ENCODE measurements around the gene TTLL9.

The TTLL9 gene

DNA sequence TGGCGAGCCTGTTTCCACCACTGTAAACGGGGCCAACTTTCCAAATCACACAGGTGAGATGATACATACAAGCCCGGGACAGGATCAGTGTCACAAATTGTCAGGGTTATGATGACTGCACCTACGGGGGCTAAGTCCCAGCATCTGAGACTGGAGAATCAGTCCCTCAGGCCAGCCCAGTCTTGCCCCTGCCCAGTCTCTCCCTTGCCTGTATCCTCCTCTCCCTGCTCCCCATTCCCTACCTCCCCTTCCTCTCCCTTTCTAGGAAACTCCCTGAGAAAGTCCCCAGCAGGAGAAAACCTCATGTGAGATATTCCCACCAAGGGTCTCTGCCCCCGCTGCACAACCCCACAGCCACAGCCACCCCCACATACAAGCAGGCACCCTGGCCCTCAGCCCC, 26.6 kb upstream of the TTLL9 start:
- Mint-ChIP-seq H3K4me1 (ENCODE audit: low read depth) (no peaks in the 10 kb centered on the region), H3K27me3 (ENCODE audit: low read depth) (no peaks in the 10 kb centered on the region), H3K9me3 (no peaks in the 10 kb centered on the region), H3K4me3 (no peak overlapping the region), H3K36me3 (ENCODE audit: low read depth) (no peaks in the 10 kb centered on the region), H3K27ac (no peak overlapping the region)

DNA sequence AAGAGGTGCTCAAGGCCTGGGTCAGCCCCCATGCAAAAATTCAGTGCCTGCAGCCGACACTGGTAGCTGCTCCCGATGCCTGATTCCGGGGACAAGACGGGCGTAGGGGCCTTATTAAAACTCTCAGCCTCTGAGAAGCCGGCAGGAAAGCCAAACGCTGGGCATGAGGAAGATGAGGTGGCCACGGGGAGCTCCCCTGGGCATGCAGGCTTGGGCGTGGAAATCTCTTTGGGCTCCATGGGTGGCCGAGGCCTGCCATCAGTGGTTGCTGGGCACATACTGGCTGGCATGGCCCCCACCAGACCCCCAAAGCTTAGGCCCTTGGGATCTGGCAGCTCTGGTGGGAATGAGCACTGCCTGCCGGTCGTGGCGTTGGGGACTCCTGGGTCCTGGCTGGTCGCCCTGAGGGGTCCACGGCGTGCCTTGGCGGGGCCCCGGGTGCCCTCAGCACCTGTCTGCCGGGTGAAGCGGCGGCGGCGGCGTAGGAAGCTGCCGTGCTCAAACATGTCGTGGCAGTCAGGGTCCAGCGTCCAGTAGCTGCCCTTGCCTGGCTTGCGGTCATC, 25.6 kb upstream of the TTLL9 start:
- no peaks in the 10 kb centered on the region for H3K4me1 Mint-ChIP-seq (ENCODE audit: low read depth)
- no peak overlapping the region for H3K4me3 Mint-ChIP-seq
- no peaks in the 10 kb centered on the region for H3K27me3 Mint-ChIP-seq (ENCODE audit: low read depth)
- H3K36me3 Mint-ChIP-seq (ENCODE audit: low read depth): no peaks in the 10 kb centered on the region
- H3K9me3 Mint-ChIP-seq: no peaks in the 10 kb centered on the region
- H3K27ac Mint-ChIP-seq: no peak overlapping the region

DNA sequence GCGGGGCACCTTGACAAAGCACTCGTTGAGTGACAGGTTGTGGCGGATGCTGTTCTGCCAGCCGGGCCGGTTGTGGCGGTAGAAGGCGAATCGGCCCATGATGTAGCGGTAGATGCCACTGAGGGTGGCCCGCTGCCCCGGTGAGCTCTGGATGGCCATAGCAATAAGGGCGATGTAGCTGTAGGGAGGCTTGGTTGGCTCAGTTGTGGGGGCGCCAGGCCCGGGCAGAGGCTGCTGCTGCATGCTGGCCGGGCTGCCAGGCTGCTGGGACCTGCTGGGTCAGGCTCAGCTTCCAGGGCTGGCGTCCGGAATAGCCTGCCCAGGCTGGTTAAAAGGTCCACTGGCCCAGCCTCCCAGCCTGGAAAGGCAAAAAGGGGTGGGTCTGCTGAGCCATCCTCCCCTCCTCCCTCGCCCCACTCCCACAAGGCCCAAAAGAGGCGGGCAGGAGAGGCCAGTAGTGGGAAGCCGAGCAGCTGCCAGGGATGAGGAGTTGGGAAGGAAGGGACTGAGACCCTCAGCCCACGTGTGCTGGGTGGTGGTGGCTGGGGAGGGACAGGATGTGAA, 25.1 kb upstream of the TTLL9 start, which contains the start of gene FOXS1:
Gene FOXS1 (minus strand): TSS at position 305 of the 564 bp plus-strand sequence. CDS start 62 bp downstream, at position 243.
- no peaks in the 10 kb centered on the region for H3K27me3 Mint-ChIP-seq (ENCODE audit: low read depth)
- no peak within 1 kb of the TSS for H3K4me3 Mint-ChIP-seq
- no peaks in the 10 kb centered on the region for H3K36me3 Mint-ChIP-seq (ENCODE audit: low read depth)
- H3K4me1 Mint-ChIP-seq (ENCODE audit: low read depth): no peaks in the 10 kb centered on the region
- no peak within 1 kb of the TSS for H3K27ac Mint-ChIP-seq
- no peaks in the 10 kb centered on the region for H3K9me3 Mint-ChIP-seq

DNA sequence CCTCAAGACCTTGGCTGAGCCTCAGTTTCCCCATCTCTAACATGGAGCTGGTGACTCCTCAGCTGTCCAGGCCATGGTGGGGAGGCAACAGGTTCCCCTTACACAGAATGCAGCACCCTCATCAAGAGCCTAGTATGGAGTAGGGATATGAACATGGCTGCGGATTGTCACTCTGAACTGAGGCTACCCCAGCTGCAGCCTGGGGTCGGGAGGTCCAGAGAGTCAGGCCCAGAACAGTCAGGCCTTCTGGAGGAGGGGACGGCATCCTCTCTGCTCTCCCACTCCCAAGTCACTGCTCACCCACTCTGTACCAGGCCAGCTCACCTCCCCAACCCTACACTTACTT, 23.7 kb upstream of the TTLL9 start:
- Mint-ChIP-seq H3K9me3 (no peaks in the 10 kb centered on the region), H3K27me3 (ENCODE audit: low read depth) (peaks cover 7% of the 10 kb centered on the region), H3K4me1 (ENCODE audit: low read depth) (no peaks in the 10 kb centered on the region), H3K36me3 (ENCODE audit: low read depth) (no peaks in the 10 kb centered on the region), H3K4me3 (no peak overlapping the region), H3K27ac (no peak overlapping the region)

DNA sequence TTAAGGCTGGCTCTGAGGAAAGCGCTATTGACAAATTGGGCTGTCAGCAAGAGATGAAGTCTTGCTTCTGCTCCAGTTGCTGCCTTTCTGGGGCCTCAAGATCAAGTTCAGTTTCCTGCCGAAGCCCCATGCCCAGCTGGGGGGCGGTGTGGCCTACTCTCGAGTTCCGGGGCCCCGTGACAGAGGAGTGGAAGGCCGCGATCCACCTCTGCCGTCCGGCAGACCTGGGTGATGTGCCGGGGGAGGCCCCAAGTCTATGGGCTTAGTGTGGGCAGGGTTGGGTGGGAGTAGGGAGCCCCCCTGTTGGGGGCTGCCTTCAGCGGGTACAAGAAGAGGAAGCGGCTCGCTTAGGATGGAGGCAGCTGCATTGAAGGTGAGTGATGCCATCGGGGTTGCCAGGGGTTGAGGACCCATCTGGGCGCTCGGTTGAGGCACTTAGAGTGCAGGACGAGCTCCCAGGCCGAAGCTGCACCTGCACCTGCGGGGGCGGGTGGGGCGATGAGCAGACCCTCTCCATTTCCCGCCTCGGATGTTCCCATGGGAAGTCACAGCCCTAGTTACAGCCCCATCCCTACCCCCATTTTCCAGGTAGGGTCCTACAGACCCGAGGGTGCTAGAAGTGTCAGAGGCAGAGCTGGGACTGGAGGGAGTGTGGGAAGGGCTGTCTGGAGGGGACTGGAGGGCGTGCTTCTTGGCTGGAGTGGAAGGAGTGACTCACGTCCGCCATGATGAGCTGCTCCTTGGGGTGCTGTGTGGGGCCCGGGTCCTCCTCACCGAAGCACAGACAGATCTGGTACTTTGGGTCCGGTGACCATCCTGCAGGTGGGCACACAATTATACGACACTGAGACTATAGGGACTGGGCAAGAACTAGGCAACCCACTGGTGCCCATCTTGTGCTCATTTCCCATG, 22.1 kb upstream of the TTLL9 start:
- no peaks in the 10 kb centered on the region for H3K4me1 Mint-ChIP-seq (ENCODE audit: low read depth)
- H3K27me3 Mint-ChIP-seq (ENCODE audit: low read depth): peaks cover 7% of the 10 kb centered on the region
- H3K36me3 Mint-ChIP-seq (ENCODE audit: low read depth): no peaks in the 10 kb centered on the region
- H3K4me3 Mint-ChIP-seq: no peak overlapping the region
- no peaks in the 10 kb centered on the region for H3K9me3 Mint-ChIP-seq
- no peak overlapping the region for H3K27ac Mint-ChIP-seq

DNA sequence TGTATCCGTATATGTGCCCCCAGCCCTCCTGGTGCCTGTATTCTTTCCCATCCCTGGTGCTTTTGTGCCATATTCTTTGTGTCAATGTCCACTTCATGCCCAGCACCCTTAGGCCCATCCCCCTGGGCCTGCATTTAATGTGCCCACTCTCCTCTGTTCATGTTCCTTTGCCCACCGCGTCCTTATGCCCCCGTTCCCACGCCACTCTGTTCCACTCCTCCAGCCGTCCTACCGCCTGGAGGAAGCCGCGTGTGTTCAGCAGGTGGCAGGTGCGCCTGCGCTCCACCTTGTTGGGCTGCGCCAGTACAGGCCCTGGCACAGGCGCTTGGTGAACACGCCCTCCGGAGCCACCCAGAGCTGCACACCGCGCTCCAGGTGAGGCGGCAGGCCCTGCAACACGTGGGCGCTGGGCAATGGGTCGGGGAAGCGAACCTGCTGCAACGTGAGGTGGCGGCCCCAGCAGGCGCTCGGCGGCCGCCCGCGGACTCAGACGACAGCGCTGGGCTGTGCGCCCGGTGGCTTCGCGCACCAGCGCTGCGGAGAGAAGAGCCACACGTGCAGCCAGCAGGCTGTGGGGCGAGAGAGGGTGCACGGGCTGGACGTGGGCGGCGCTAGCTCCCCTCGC, 21.0 kb upstream of the TTLL9 start:
- H3K27ac Mint-ChIP-seq: no peak overlapping the region
- no peaks in the 10 kb centered on the region for H3K36me3 Mint-ChIP-seq (ENCODE audit: low read depth)
- peaks cover 7% of the 10 kb centered on the region for H3K27me3 Mint-ChIP-seq (ENCODE audit: low read depth)
- H3K9me3 Mint-ChIP-seq: no peaks in the 10 kb centered on the region
- no peaks in the 10 kb centered on the region for H3K4me1 Mint-ChIP-seq (ENCODE audit: low read depth)
- no peak overlapping the region for H3K4me3 Mint-ChIP-seq

DNA sequence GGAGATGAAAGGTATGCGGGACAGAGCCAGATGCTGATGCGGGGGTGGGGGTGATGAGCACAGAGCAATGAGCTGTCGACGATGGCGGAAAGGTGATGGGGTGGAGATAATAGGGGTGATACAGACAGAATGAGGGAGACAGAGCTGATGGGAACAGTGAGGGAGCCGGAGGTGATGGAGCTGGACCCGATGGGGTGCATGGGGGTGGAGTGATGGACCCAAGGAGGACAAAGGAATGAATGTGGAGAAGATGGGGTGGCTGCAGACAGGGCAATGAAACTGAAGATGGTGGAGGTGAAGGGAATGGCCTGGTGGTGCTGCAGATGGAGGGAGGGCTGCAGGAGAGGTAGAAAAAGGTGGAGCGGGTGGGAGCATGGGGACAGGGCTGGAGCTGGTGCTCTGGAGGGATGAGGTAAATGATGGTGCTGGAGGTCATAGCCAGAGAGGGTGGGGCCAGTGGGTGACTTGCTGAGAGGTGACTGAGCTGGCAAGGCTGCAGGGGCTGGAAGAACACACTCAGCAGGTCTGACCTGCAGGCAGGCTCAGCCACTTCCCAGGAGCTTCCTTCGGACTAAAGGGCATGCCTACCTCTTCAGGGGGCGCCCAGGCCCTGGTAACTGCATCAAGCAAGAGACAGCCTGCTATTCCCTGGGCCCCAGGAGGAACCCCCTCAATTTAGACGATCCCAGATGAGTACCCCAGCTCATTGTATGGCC, 19.0 kb upstream of the TTLL9 start:
- Mint-ChIP-seq H3K9me3 (no peaks in the 10 kb centered on the region), H3K27me3 (ENCODE audit: low read depth) (peaks cover 7% of the 10 kb centered on the region), H3K4me1 (ENCODE audit: low read depth) (no peaks in the 10 kb centered on the region), H3K27ac (no peak overlapping the region), H3K4me3 (no peak overlapping the region), H3K36me3 (ENCODE audit: low read depth) (no peaks in the 10 kb centered on the region)

DNA sequence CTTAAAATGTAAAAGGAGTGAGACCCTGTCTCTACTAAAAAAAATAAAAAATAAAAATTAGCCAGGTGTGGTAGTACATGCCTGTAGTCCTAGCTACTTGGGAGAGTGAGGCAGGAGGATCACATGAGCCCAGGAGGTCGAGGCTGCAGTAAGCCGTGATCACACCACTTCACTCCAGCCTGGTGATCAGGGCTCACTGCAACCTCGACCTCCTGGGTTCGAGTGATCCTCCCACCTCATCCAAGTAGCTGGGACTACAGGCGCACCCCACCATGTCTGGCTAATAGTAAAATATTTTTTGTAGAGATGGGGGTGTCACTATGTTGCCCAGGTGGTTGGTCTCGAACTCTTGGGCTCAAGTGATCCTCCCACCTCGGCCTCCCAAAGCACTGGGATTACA, 17.0 kb upstream of the TTLL9 start:
- no peak overlapping the region for H3K27ac Mint-ChIP-seq

DNA sequence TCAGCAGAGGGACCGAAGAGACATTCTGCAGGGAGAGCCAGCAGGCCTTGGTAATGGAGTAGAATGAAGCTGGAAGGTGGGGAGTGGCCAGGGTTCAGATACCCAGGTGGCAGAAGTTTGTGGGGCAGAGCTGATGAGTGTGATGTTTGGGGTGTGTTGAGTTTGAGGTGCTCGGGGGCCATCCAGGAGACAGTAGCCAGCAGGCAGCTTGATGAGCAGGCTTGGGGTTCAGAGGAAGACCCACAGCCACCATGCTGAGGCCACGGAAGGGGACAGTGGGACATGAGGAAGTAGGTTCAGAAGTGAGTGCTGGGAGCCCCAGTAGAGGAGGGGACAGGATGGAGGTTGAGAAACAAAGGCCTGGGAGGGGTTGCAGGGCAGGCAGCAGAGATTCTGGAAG, 13.9 kb upstream of the TTLL9 start:
- H3K27me3 Mint-ChIP-seq (ENCODE audit: low read depth): peaks cover 29% of the 10 kb centered on the region
- H3K4me1 Mint-ChIP-seq (ENCODE audit: low read depth): peaks cover 4% of the 10 kb centered on the region
- H3K27ac Mint-ChIP-seq: no peak overlapping the region
- H3K4me3 Mint-ChIP-seq: no peak overlapping the region
- H3K9me3 Mint-ChIP-seq: no peaks in the 10 kb centered on the region
- no peaks in the 10 kb centered on the region for H3K36me3 Mint-ChIP-seq (ENCODE audit: low read depth)

More for the DNA sequence above, 17.0 kb upstream of the TTLL9 start:
- Mint-ChIP-seq H3K27me3 (ENCODE audit: low read depth) (peaks cover 13% of the 10 kb centered on the region), H3K4me1 (ENCODE audit: low read depth) (peaks cover under 1% of the 10 kb centered on the region), H3K36me3 (ENCODE audit: low read depth) (no peaks in the 10 kb centered on the region), H3K4me3 (no peak overlapping the region), H3K9me3 (no peaks in the 10 kb centered on the region)

DNA sequence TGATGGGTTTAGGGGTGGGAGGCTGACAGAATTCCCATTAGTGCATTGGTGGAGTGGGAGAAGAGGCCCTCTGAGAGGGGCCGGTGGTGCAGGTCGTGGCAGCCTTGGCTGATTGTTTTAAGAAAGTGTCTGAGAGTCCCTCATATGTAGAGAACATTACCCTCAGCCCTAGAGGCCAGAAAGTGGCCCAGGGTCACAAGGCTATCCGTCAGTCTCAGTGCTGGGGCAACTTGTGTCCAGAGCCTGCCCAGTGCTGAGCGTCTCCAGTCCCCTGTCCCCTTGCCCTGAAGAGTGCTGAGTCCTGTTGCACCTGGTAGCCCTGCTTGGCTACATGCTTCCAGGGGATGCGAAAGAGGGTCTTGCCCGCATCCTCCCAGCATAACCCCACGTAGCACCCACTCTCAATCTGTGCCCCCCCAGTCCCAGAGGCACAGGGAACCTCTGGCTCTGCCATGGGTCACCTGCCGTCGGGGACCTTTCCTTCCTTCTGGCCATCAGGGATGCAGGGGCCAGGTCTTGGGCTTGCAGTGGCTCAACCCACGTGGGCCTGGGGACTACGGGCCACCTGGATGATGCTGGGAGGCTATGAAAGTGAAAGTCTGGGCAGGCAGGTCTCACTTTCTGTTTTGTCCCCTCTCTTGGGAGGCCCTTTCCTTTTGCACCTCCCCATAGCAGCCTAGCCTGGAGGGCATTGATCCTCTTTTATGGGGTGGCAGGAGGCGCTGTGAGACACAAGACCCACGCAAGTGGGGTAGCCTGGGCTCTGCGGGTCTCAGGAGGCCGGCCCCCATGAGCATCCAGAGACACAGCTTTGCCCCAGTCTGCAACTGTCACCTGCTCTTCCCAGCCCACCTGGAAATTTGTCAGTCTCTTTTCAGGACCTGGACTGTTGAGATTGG, 12.3 kb upstream of the TTLL9 start:
- Mint-ChIP-seq H3K4me3 (no peak overlapping the region), H3K27ac (no peak overlapping the region), H3K27me3 (ENCODE audit: low read depth) (peaks cover 44% of the 10 kb centered on the region), H3K4me1 (ENCODE audit: low read depth) (peaks cover 7% of the 10 kb centered on the region), H3K9me3 (no peaks in the 10 kb centered on the region), H3K36me3 (ENCODE audit: low read depth) (no peaks in the 10 kb centered on the region)

DNA sequence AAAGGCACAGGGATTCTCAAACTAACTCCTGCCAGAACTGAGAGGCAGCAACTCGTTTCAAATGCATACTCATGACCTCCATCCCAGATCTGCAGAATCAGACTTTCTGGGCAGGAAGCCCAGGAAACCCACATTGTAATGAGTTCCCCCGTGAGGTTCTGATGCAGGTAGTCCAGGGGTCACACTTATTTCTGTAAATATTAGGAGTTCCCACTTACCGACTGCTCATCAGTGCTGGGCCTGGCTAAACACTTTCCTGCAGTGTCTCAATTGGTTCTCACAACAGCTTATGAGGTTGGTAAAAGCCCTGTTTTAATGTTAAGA, 11.7 kb upstream of the TTLL9 start:
- H3K9me3 Mint-ChIP-seq: no peaks in the 10 kb centered on the region
- no peak overlapping the region for H3K4me3 Mint-ChIP-seq
- peaks cover 7% of the 10 kb centered on the region for H3K4me1 Mint-ChIP-seq (ENCODE audit: low read depth)
- H3K36me3 Mint-ChIP-seq (ENCODE audit: low read depth): no peaks in the 10 kb centered on the region
- H3K27me3 Mint-ChIP-seq (ENCODE audit: low read depth): peaks cover 48% of the 10 kb centered on the region
- H3K27ac Mint-ChIP-seq: no peak overlapping the region

DNA sequence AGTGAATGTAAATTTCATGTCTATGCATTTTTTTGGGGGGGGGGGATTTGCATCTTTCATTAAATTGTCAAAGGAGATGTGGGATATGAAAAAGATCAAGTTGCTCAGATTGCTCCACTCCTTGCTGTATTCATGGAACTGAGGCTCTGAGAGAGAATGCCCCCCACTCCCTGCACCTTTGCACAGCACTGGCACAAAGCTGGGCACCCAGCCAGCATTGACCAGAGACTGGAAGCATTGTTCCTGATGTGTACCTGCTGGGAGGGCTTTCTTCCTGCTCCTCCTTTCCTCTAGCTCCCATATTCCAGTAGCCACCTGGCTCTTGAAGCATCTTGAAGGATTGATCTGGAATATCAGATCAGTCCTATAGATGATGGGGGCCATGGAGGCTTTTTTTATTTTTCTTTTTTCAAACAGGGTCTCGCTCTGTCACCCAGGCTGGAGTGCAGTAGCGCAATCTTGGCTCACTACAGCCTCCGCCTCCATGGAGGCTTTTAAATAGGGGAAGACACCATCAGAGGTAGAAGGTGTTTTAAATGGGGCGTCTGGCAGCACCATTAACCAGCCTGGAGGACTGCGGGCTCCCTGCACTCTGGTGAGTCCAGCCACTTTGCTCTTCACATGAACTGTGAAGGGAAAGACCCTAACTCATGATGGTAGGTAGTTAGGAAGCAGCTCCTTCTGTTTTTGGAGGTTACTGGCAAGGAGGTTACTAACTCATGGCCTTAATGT, 11.0 kb upstream of the TTLL9 start:
- H3K36me3 Mint-ChIP-seq (ENCODE audit: low read depth): no peaks in the 10 kb centered on the region
- no peak overlapping the region for H3K4me3 Mint-ChIP-seq
- H3K27me3 Mint-ChIP-seq (ENCODE audit: low read depth): peaks cover 51% of the 10 kb centered on the region
- no peaks in the 10 kb centered on the region for H3K9me3 Mint-ChIP-seq
- peaks cover 7% of the 10 kb centered on the region for H3K4me1 Mint-ChIP-seq (ENCODE audit: low read depth)
- H3K27ac Mint-ChIP-seq: no peak overlapping the region

DNA sequence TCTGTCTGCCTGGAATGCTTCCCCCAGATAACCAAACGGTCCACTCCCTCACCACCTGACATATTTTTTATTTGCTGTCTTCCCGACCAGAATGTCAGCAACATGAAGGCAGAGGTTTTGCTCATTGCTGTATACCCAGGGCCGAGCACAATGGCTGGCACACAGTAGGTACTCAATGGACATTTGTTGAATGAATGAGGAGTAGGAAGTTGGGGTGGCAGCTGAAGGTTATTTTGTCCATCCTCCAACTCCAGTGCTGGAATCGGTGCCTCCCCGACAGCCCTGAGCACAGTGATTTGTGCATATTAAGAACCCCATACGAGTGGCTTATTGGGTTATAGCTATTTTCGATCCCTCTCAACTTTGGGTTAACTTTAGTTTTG, 10.4 kb upstream of the TTLL9 start:
- Mint-ChIP-seq H3K27ac (no peak overlapping the region), H3K36me3 (ENCODE audit: low read depth) (no peaks in the 10 kb centered on the region), H3K4me1 (ENCODE audit: low read depth) (peaks cover 7% of the 10 kb centered on the region), H3K27me3 (ENCODE audit: low read depth) (peaks cover 51% of the 10 kb centered on the region), H3K4me3 (no peak overlapping the region), H3K9me3 (no peaks in the 10 kb centered on the region)
